Stimulated activated CD8-positive, alpha-beta memory T cell treated with anti-CD3 and anti-CD28 coated beads, Interleukin-7, amount 100 ng/mL, for 1 hour (primary cell): ENCODE measurements around the gene ERN2.
"Not testable (repeated sequence)": the region's sequence is repeated elsewhere in the genome, so short reads cannot be mapped to it uniquely, and the experiment has no call there.

Experiments
- DNase-seq, 2 donors: peaks; one replicate each; pipeline ENCODE4 v3.0.0-alpha.2; 2020; ENCODE audit warnings: low read depth in 2 of 2

Gene ERN2

GRCh38 chr16:23722613-23723240 lies 9.7 kb upstream of the ERN2 start:
- not testable (repeated sequence) for DNase-seq

- no peak for DNase-seq
Observed at GRCh38 chr16:23716484-23716883, 3.5 kb upstream of the ERN2 start.

DNA sequence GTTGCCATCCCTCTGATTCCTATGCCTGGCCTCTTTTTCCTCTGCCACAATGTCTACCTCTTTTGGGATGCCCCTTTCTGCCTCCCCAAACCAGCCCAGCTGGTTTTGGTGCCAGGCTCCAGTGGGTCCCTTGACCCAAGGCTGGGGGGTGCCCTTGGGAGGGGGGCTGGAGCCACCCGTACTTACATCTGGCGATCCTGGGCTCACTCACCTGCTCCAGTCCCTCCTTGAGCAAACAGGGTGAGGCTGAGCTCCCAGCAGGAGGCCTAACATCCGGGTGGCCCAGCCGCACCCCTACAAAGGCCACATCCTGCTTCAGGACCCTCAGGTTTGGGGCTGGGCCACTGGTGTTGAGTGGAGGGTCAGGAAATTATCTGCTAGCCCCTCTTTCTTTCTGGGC lies 1.2 kb downstream of the ERN2 start:
- no peak for DNase-seq

GRCh38 chr16:23710504-23710903 lies 2.5 kb downstream of the ERN2 start:
- no peak for DNase-seq

DNA sequence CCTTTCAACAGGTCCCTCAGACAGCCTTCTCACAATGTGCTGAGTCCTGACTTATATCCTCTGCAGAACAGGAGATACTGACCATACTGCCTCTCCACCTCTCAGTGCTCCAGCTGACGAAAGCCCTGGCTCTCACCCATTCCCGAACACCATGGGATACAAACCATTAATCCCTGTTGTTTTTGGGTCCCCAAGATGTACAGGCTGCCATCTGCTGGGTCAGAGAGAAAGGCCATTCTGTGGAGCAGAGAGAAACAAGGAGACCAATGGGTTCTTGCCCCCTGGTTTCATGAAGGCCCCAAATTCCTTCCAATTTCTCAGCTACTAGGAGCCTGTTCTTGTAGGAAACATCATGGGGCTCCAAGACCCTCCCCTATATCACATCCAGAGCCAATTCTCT lies 3.0 kb downstream of the ERN2 start:
- DNase-seq, result no peak

DNA sequence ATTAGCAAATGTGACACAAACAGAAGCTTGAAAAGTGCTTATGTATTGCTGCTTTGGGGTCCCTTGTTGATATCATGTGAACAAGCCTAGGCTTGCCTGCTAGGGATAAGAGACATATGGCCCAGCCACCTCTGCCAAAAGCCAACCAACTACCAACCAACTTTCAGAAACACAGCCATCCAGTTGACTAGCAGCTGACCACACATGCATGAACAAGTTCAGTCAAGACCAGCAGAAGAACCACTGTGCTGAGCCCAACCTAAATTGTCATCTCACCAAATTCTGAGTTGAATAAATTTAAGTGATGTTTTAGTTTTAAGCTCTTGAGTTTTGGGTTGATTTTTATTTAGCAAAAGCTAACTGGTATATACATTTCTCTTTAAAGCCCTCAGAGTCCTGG lies 3.5 kb downstream of the ERN2 start:
- no peak for DNase-seq

GRCh38 chr16:23706439-23706838 lies 6.6 kb downstream of the ERN2 start:
- no peak for DNase-seq

DNA sequence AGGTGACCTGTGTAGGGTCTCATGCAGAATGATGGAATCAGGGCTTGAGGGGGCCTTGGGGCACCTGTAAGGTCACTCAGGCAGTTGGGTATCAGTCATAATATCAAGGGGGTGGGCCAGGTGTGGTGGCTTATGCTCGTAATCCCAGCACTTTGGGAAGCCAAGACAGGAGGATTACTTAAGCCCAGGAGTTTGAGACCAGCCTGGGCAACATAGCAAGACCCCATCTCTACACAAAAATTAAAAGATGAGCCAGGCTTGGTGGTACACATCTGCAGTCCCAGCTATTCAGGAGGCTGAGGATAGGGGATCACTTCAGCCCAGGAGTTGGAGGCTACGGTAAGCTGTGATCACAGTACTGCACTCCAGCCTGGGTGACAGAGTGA lies 7.5 kb downstream of the ERN2 start:
- DNase-seq, result no peak

- no peak for DNase-seq
Observed at GRCh38 chr16:23704772-23705516, 8.1 kb downstream of the ERN2 start.

DNA sequence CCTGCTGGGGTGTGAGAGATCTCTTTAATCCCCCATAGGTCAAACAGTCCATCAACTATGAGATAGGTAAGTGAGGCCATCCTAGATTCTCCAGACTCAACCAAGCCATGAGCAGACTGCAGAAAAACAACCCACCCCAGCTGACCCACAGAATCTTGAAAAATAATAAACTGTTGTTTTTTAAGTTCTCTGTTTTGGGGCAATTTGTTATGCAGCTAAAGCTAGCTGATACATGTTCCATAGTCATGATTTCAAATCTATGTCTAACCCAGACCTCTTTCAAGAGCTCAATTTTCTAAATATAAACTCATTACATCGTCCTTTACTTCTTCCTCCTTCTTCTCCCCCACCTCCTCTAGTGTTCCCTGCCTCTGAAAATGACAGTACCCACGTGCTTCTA lies 10.1 kb downstream of the ERN2 start:
- DNase-seq, result no peak

DNA sequence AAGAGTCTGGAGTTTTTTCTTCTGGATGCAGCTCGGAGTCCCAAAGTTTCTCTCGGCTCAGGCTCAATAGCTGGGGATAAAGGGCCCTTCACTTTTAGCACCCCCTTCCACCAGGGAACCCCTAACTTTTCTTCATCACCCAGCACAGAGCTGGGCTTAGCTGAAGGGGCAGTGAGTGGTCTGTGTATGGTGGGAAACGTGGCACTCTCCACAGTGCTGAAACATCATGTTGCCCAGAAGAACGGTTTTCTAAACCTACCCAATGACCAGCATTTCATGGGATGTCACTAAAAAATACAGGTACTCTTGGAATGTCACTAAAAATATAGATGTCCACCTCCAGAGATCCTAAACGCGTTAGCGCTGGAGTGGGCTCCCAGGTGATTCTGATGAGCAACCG lies 12.0 kb downstream of the ERN2 start:
- no peak for DNase-seq

GRCh38 chr16:23700509-23700908 lies 12.5 kb downstream of the ERN2 start:
- no peak for DNase-seq

DNA sequence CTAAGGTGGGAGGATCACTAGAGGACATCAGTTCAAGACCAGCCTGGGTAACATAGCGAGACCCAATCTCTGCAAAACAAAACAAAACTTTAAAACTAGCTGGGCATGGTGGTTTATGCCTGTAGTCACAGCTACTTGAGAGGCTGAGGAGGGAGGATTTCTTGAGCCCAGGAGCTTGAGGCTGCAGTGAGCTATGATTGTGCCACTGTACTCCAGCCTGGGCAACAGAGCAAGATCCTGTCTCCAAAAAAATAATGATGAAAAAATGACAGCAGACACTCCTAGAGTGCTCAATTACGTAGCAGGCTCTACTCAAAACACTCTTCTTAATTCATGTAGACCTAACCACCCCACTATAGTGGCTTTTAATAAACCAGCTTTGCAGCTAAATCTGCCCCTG lies 12.9 kb downstream of the ERN2 start:
- no peak for DNase-seq

GRCh38 chr16:23699100-23699499 lies 13.9 kb downstream of the ERN2 start:
- DNase-seq, result no peak

DNA sequence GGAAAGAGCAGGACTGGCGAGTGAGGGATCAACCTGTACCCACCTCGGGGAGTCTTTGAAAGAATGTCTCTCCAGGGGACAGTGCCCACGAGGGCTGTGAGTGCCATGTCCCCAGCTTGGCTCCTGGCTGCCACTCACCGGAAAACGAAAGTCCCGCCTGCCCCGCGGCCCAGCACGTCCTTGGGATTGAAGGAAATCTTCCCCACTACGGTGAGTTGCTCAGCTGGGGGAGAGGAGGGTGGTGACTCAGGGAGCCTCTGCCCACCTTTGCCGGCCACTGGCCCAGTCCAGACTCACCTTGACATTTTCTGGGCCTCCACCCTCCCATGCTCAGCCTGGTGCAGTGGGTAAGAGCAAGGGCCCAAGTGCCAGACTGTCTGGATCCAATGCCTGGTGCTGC lies 17.3 kb downstream of the ERN2 start:
- DNase-seq, result no peak

GRCh38 chr16:23694644-23695373 lies 18.2 kb downstream of the ERN2 start:
- DNase-seq, result no peak

- no peak for DNase-seq
Observed at GRCh38 chr16:23694265-23694643, 18.8 kb downstream of the ERN2 start.

DNA sequence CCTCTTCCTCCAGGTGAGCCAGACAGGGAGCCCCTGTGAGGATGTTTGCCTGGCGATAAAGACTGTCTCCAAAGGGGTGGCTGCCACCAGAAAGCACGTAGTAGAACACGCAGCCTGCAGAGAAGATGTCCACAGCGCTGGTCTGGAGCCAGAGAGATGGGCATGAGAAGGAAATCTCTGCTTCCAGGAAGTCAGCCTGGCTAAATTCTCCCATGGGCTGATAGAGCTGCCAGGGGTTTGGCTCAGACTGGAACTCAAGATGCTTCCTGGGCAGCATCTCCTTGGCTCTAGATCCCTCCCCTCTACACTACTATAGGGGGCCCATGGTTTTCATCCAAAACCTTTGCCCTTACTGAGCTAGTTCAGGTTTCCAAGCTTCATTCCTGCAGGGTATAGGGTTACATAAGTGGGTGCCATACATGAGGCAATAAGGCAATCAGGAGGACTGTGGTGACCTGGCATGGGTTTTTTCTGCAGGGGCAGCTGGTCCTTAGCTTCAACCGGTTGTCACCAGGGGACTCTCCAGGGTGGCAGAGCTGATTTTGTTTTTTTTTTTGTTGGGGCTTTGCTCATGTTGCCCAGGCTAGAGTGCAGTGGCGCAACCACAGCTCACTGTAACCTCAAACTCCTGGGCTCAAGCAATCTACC lies 20.7 kb downstream of the ERN2 start:
- no peak for DNase-seq

GRCh38 chr16:23691483-23692189 lies 21.4 kb downstream of the ERN2 start:
- DNase-seq, result no peak

GRCh38 chr16:23690771-23691482 lies 22.1 kb downstream of the ERN2 start:
- DNase-seq, result no peak

- DNase-seq, result no peak
Observed at GRCh38 chr16:23689442-23690187, 23.4 kb downstream of the ERN2 start.
